Panc1 (cell line): ENCODE measurements around the gene MAP2K7. TPM values are rescaled to one million over a fixed set of nuclear protein-coding genes. Genes with fewer than 3 reads are reported as not detected.
"Not testable (repeated sequence)": the region's sequence is repeated elsewhere in the genome, so short reads cannot be mapped to it uniquely, and the experiment has no call there.

ENCODE experiments used
- ATAC-seq: fragments of 200-7000 bp; cut with Tn5 transposase; 2 replicates; pipeline ENCODE4 v1.9.1; 2020; ENCODE audit warnings: mild to moderate bottlenecking, moderate library complexity
- BruUV-seq: library from RNA; stranded (reverse); fragments of 400-500 nt; replicated peaks from 2 replicates; lab custom pipeline; 2021; lab: Mats Ljungman, UMichigan
- CTCF ChIA-PET: fragments of 300-600 bp; sonication (Branson Sonifier 250); formaldehyde crosslinking; loops from one replicate; lab custom pipeline; 2022; ENCODE audit warnings: antibody characterized with exemption; lab: Charles Lee
- POLR2A ChIA-PET: fragments of 300-600 bp; sonication (Branson Sonifier 250); formaldehyde crosslinking; loops from one replicate; lab custom pipeline; 2022; ENCODE audit warnings: antibody characterized with exemption; lab: Charles Lee
- DNase-seq: peaks from one replicate; pipeline ENCODE4 v3.0.0-alpha.2; 2010; ENCODE audit warnings: low read depth, low spot score
- H3K27ac ChIP-seq: 2 replicates; pipeline ENCODE4 v1.5.1; 2011; ENCODE audit warnings: mild to moderate bottlenecking, low read length, inconsistent platforms
- H3K27me3 ChIP-seq: fragments of 200-500 bp; sonication (Bioruptor generic); 2 replicates; pipeline ENCODE4 v1.6.0; 2014; ENCODE audit warnings: low read length, inconsistent platforms; ENCODE audit not compliant: control insufficient read depth, insufficient read depth
- H3K36me3 ChIP-seq: fragments of 200-500 bp; sonication (Bioruptor generic); 2 replicates; pipeline ENCODE4 v1.5.1; 2014; ENCODE audit warnings: inconsistent platforms, mild to moderate bottlenecking, low read length, moderate library complexity; ENCODE audit not compliant: control insufficient read depth, insufficient read depth
- H3K4me1 ChIP-seq: 2 replicates; pipeline ENCODE4 v1.5.1; 2011; ENCODE audit warnings: inconsistent platforms, mild to moderate bottlenecking, low read length, moderate library complexity; ENCODE audit not compliant: control insufficient read depth, insufficient read depth
- H3K4me3 ChIP-seq, 2 experiments: 2 replicates each; pipeline ENCODE4 v1.5.1; 2011 to 2012; ENCODE audit warnings: low read depth in 2 of 2, low read length in 2 of 2, mild to moderate bottlenecking in 2 of 2, inconsistent platforms in 1 of 2, moderate library complexity in 1 of 2
- H3K9me3 ChIP-seq: fragments of 200-500 bp; sonication (Bioruptor generic); 2 replicates; pipeline ENCODE4 v1.5.1; 2014; ENCODE audit warnings: low read depth, mild to moderate bottlenecking, inconsistent platforms, low read length, moderate library complexity; ENCODE audit not compliant: control insufficient read depth, insufficient read depth
- POLR2AphosphoS5 ChIP-seq: IDR thresholded peaks from 2 replicates; pipeline ENCODE4 v1.6.1; 2012; ENCODE audit warnings: mild to moderate bottlenecking, low read depth, low read length, moderate library complexity
- SIN3A ChIP-seq: IDR thresholded peaks from 2 replicates; pipeline ENCODE4 v1.6.1; 2012; ENCODE audit warnings: low read depth, mild to moderate bottlenecking, low read length, moderate library complexity, borderline replicate concordance; ENCODE audit not compliant: insufficient read depth
- TCF7L2 ChIP-seq: IDR thresholded peaks from 2 replicates; pipeline ENCODE4 v1.6.1; 2011; ENCODE audit warnings: mild to moderate bottlenecking, low read depth, low read length, inconsistent platforms
- in situ Hi-C: cut with HindIII; loops from 2 replicates; pipeline ENCODE4 v1.10.0; 2016; ENCODE audit warnings: low sequenced_read_pairs, low pct_unique_long_range_greater_than_20kb
- intact Hi-C: fragments of 100-400 bp; cut with micrococcal nuclease; formaldehyde crosslinking; loops from one replicate; pipeline ENCODE4 v1.10.0; 2022; ENCODE audit not compliant: unreplicated experiment
- total RNA-seq: library from RNA; stranded (reverse); gene quantifications from one replicate; pipeline ENCODE4 v1.2.1, GENCODE V29; 2021; ENCODE audit not compliant: unreplicated experiment
- TF ChIP-seq, protein P1 (sequence below): fragments of 450-650 bp; IDR thresholded peaks from 2 replicates; pipeline ENCODE4 v1.5.1; 2017; ENCODE audit warnings: mild to moderate bottlenecking
- TF ChIP-seq, protein P2 (sequence below), 2 experiments: IDR thresholded peaks; 2 replicates each; pipeline ENCODE4 v1.6.1; 2011 to 2012; ENCODE audit warnings: low read depth in 2 of 2, control low read depth in 1 of 2, low read length in 1 of 2, mild to moderate bottlenecking in 1 of 2, moderate library complexity in 1 of 2; ENCODE audit not compliant: insufficient read depth in 1 of 2

Gene MAP2K7
- total RNA-seq, 1 experiment from 2014 or later = 32.9 TPM

DNA sequence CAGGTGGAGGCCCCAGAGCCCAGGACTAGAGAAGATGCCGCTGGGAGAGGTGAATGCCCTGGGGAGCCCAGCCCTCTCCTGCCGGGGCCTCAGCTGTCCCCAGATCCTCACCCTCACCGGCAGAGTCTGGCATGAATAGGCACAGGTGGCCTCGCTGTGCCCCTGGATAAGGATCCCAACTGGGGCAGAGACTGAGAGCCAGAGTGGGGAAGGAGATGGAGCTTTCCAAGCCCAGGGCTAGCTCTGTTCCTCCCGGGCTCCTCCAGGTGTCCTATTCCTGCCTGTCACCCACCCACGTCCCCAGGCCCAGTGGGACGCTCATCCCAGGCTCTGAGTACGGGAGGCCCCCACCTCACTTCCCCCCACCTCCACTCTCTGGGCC is 46.0 kb upstream of the MAP2K7 start:
- H3K4me1 ChIP-seq = no peaks in the 10 kb centered on the region; the same call in 1 of the 2 replicates
- DNase-seq = no peak
- H3K27ac ChIP-seq = no peak overlapping the region
- no peaks in the 10 kb centered on the region for H3K27me3 ChIP-seq
- no TSS peak for BruUV-seq
- intact Hi-C loops (no loop called here), in situ Hi-C loops (no loop called here)
- H3K4me3 ChIP-seq = no peak overlapping the region
- ChIA-PET CTCF (interaction anchor here (0.6 kb wide), 2 partner anchors 39 to 46 kb away, joined by 3 to 4 read pairs; no protein-coding TSS in a partner anchor), POLR2A (no interaction called here)
- ATAC-seq = no peak
- H3K9me3 ChIP-seq = no peaks in the 10 kb centered on the region
- no peaks in the 10 kb centered on the region for H3K36me3 ChIP-seq
- TF ChIP-seq, protein P1, sequence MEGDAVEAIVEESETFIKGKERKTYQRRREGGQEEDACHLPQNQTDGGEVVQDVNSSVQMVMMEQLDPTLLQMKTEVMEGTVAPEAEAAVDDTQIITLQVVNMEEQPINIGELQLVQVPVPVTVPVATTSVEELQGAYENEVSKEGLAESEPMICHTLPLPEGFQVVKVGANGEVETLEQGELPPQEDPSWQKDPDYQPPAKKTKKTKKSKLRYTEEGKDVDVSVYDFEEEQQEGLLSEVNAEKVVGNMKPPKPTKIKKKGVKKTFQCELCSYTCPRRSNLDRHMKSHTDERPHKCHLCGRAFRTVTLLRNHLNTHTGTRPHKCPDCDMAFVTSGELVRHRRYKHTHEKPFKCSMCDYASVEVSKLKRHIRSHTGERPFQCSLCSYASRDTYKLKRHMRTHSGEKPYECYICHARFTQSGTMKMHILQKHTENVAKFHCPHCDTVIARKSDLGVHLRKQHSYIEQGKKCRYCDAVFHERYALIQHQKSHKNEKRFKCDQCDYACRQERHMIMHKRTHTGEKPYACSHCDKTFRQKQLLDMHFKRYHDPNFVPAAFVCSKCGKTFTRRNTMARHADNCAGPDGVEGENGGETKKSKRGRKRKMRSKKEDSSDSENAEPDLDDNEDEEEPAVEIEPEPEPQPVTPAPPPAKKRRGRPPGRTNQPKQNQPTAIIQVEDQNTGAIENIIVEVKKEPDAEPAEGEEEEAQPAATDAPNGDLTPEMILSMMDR = no peak
- TF ChIP-seq POLR2AphosphoS5 (no peak), SIN3A (no peak), TCF7L2 (no peak)
- TF ChIP-seq, protein P2, sequence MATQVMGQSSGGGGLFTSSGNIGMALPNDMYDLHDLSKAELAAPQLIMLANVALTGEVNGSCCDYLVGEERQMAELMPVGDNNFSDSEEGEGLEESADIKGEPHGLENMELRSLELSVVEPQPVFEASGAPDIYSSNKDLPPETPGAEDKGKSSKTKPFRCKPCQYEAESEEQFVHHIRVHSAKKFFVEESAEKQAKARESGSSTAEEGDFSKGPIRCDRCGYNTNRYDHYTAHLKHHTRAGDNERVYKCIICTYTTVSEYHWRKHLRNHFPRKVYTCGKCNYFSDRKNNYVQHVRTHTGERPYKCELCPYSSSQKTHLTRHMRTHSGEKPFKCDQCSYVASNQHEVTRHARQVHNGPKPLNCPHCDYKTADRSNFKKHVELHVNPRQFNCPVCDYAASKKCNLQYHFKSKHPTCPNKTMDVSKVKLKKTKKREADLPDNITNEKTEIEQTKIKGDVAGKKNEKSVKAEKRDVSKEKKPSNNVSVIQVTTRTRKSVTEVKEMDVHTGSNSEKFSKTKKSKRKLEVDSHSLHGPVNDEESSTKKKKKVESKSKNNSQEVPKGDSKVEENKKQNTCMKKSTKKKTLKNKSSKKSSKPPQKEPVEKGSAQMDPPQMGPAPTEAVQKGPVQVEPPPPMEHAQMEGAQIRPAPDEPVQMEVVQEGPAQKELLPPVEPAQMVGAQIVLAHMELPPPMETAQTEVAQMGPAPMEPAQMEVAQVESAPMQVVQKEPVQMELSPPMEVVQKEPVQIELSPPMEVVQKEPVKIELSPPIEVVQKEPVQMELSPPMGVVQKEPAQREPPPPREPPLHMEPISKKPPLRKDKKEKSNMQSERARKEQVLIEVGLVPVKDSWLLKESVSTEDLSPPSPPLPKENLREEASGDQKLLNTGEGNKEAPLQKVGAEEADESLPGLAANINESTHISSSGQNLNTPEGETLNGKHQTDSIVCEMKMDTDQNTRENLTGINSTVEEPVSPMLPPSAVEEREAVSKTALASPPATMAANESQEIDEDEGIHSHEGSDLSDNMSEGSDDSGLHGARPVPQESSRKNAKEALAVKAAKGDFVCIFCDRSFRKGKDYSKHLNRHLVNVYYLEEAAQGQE (IDR thresholded peaks at IDR 0.05; ENCODE audit: insufficient read depth in 1 of 2, low read depth in 2 of 2, low read length in 1 of 2) = no peak

DNA sequence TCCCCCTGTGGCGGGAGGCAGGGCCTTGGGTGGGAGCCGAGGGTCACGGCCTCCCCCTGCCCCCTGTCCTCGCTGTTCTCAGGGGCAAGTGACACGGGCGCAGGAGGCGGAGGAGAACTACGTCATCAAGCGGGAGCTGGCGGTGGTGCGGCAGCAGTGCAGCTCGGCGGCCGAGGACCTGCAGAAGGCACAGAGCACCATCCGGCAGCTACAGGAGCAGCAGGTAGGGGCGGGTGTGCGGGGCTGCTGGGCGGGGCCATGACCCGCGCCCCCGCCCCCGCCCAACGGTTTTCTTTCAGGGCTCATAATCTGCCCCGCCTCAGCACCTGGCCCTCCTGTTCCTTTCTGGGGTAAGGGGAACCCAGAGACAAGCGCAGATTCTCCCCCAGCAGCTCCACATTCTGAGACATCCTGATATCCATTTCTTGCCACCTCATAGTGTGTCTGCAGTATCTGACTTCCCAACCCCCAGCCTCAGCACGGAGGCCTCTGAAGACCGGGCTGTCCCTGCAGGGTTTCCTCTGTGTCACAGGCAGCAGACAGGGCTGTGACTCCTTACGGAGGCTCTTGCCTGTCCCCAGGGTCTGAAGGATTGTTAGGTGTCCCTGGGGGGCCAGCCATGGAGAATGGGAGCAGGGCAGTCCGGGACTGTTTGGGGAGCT is 45.4 kb upstream of the MAP2K7 start:
- intact Hi-C loops = no loop called here
- H3K27ac ChIP-seq = no peak overlapping the region
- no peak overlapping the region for H3K4me3 ChIP-seq
- no peaks in the 10 kb centered on the region for H3K9me3 ChIP-seq
- no peaks in the 10 kb centered on the region for H3K36me3 ChIP-seq
- ChIA-PET POLR2A (no interaction called here), CTCF (interaction anchor here (0.6 kb wide), 1 partner anchor 47 kb away, joined by 4 read pairs; no protein-coding TSS in a partner anchor)
- BruUV-seq = no TSS peak
- peak; percentile 38; the same call in 1 of the 2 replicates for ATAC-seq
- no peaks in the 10 kb centered on the region for H3K4me1 ChIP-seq
- in situ Hi-C loops = no loop called here
- no peaks in the 10 kb centered on the region for H3K27me3 ChIP-seq
- no peak for DNase-seq
- TF ChIP-seq POLR2AphosphoS5 = no peak
- TF ChIP-seq TCF7L2 = no peak
- no peak for TF ChIP-seq SIN3A
- TF ChIP-seq, protein P1 = no peak
- TF ChIP-seq, protein P2 (IDR thresholded peaks at IDR 0.05; ENCODE audit: insufficient read depth in 1 of 2, low read depth in 2 of 2, low read length in 1 of 2) = no peak

DNA sequence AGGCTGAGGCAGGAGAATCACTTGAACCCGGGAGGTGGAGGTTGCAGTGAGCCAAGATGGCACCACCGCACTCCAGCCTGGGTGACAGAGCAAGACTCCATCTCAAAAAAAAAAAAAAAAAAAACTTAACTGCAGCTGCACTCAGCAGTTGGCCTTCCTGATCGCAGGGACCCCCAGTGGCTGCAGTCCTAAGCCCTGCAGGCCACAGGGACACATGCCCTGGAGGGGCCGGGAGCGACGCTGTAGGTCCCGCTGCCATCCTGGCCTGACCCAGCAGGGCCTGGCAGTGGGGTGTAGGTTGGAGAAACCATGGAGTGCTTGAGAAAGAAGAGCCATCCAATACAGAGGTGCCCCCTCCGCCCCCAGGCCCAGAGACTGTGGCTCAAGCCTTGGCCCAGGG is 44.6 kb upstream of the MAP2K7 start:
- intact Hi-C loops, H3K27me3 ChIP-seq, ATAC-seq, in situ Hi-C loops, H3K36me3 ChIP-seq, BruUV-seq, DNase-seq, H3K27ac ChIP-seq, H3K4me3 ChIP-seq, POLR2A ChIA-PET, H3K9me3 ChIP-seq, CTCF ChIA-PET, H3K4me1 ChIP-seq: not testable (repeated sequence)
